Left renal cortex interstitium (tissue), 4 donors: Measurements from ENCODE around the gene SMR3B. TPM values are rescaled to one million over a fixed set of nuclear protein-coding genes. Genes with fewer than 3 reads are reported as not detected.

Experiments used
- DNase-seq, 4 donors: peaks; one replicate each; pipeline ENCODE4 v3.0.0-alpha.2; 2013; ENCODE audit warnings: low read depth in 4 of 4, low spot score in 2 of 4, missing footprints in 1 of 4
- polyA plus RNA-seq, 4 donors: library from polyadenylated mRNA; unstranded; fragments of 120-200 nt; gene quantifications; one replicate each; pipeline ENCODE4 v1.2.1, GENCODE V29; 2013; ENCODE audit not compliant: insufficient read length in 4 of 4

Gene SMR3B
- not detected for polyA plus RNA-seq

DNA sequence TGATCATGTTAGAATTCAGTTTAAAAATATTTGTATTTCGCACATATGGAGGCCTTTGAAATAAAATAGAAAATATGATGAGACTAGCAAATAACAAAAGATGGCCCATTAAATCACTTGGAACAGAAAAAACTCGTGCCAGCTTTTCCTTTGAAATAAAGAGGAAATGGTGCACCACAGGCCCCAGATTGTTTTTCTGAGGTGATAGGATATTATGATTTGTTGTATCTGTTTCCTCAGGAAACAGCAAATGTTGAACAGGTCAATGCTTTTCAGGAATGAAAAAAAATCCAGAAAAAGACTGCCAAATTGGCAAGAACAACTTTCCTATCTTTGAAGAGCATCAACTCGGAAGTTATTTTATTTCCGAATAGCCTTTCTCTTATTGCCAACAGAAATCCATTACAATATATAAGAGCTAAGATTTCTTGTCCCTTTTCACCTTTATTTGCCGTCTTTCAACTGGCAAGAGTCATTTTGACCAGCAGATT is at the start of gene SMR3B:
Gene SMR3B (plus strand): TSS at position 441 of the 491 bp plus-strand sequence. CDS start 1,380 bp downstream, outside the sequence.
- DNase-seq, result no peak

DNA sequence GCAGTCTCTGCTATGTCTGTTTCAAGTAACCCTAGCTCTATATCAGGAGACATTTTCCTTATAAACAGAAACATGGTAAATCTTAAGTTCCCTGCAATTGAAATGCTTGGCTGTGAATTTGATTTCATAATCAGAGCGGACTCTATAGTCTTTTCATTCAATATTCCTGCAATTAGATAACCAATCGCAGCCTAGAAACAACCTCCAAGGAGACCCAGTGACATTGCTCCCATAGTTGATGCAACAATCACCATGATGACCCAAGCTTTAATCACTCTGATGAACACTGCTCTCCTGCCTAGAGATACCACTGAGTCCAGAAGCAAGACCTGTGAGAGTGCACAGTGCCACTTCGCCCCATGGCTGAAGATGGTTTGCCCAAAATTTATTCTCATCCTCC is 48.2 kb upstream of the SMR3B start, which contains the start of gene CABS1:
Gene CABS1 (plus strand): TSS at position 301 of the 400 bp plus-strand sequence. CDS start 59 bp downstream, at position 360.
- DNase-seq, result no peak

DNA sequence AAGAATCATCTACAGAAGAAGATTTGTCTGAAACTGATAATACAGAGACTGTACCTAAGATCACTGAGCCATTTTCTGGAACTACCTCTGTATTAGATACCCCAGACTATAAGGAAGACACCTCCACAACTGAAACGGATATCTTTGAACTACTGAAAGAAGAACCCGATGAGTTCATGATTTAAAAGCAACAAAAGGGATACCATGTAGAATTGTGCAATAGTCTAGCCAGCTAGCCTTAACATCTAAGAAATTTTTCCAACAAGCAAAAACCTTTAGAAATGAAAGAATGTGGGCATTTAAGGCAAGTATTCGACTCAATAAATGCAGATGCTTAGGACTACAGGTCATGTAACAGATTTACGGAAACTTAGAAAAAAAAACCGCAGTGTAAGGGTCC is 46.9 kb upstream of the SMR3B start:
- no peak for DNase-seq

DNA sequence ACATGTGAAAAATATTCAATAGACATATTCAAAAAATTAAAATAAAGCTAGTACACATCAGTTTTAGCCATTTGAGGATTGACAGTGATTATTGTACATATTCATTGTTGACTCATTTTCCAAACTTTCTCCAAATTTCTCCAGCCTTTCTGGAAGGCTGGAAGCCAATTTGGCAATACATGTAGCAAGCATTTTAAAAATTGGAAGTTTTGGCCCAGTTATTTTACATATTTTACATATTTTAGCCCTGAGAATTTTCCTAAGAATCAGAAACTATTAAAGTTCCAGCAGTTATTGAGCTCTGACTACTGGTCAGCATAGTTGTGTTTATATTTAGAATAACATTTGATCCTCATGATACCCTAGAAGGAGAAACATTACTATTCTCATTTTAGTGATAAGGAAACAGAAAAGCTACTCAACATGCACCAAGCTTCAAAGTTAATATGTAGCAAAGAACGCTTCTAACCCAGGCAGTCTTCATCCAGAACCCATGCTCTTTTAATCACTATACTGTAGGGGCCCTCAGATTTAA is 45.0 kb upstream of the SMR3B start:
- no peak for DNase-seq

DNA sequence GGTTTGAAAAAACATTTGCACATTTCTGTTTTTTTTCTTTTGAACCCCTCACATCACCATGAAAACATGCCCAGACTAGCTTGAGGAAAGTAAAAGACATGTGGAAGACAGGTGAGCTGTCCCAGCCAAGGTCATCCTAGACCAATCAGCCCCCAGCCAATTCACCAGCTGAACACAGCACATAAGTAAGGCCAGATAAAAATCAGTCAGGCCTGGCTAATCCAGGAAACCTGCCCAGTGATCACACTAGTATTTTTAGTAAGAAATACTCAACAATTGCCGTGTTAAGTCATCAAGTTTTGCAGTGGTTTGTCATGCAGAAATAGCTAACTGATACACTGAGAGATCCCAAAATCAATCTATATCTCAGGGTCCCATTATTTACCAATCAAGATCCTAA is 26.7 kb upstream of the SMR3B start:
- no peak for DNase-seq

DNA sequence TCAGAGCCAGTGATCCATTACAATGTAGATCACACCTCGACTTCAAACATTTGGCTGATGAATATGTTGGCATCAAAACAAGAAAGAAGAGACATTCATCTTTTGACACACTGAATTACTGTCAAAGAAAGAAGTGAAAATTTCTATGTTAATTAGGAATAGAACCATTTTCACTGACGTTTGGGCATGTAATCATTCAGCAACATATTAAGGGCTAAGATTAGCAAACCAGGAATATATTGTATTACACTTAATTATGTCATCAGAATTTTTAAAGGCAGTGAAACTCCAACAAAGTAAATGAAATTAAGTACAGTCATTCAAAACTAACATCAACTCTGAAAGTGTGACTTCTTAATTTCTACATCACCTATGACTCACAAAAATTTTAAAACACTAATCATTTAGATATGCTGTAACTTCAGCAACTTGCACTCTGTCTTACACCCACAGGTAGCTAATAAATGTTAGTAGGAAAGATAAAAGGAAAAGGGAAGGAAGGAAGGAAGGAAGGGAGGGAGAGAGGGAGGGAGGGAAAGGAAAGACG is 23.7 kb upstream of the SMR3B start:
- DNase-seq, result no peak

DNA sequence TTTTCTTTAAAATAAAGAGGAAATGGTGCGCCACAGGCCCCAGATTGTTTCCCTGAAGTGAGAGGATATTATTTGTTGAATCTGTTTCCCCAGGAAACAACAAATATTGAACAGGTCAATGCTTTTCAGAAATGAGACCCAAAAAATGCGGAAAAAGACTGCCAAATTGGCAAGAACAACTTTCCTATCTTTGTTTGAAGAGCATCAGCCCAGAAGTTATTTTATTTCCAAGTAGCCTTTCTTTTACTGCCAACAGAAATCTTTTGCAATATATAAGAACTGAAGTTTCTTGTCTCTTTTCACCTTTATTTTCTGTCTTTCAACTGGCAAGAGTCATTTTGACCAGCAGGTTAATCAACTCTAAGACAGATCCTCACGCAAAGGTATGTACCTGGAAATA is 22.5 kb upstream of the SMR3B start, which contains the start of gene SMR3A:
Gene SMR3A (plus strand): TSS at position 301 of the 400 bp plus-strand sequence. CDS start 1,356 bp downstream, outside the sequence.
- DNase-seq, result no peak

DNA sequence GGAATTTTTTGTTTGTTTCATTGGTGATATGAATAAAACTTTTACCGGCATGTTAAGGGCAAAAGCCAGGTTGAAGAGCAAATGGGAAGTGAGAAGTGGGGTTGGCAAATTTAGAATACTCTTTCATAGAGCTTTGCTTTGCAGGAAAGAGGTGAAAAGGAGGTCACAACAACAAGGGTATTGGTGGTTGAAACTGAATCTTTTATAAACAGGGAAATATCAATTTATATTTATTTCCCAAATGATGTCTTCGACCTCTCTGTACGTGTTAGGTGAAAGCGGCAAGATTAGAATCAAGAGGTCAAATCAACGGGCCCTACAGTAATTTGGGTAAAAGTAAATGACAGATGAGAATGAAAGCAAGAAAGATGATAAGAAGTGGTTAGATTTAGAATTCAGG is 18.9 kb upstream of the SMR3B start:
- DNase-seq, result no peak

DNA sequence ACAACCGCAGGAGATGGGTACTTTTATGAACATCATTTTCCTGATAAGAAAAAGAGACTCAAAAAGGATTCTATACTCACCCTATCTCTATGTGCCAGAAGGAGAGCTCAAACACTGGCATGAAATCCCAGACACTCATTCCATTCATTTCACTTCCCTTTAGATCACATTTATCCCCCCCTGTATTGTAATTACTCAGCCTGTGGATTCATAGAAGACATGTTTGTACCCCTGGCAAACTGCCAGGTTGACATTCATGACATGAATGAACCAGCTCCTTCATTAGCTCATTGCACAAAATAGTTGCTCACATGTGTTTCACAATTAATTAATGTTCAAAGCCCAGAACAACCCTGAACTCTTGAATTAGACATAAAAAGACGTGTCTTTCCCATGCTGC is 17.5 kb upstream of the SMR3B start:
- no peak for DNase-seq

DNA sequence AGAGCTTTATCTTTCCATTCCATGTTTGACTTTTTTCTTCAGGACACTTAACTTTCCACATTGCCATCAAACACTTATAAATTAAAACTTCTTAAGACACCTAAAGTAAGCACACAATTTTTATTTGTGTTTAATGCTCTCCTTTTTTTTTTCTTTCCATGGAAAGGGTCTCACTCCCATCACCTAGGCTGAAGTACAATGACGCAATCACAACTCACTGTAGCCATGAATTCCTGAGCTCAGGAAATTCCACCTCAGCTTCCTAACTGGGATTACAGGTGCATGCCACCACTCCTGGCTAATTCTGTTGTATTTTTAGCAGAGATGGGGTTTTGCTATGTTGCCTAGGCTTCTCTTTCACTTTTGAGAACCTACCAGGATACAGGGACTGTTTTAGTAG is 15.1 kb upstream of the SMR3B start:
- no peak for DNase-seq

DNA sequence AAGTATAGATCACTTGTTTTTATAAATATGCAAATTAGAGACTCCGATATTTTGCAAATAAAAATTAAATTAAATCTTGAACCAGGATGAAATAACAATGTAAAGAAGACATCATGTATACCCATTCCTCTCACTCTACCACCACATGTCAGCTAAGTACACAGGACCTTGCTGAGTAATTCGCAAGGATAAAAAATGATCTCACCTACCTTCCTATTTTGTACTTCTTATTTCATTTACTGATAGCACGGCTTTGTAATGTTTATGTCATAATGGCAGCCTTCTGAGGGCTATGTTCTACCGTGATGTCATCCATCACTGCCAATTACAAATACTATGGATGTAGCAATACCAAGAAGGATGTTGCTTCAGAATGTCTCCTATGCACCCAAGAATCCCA is 10.9 kb upstream of the SMR3B start:
- no peak for DNase-seq

DNA sequence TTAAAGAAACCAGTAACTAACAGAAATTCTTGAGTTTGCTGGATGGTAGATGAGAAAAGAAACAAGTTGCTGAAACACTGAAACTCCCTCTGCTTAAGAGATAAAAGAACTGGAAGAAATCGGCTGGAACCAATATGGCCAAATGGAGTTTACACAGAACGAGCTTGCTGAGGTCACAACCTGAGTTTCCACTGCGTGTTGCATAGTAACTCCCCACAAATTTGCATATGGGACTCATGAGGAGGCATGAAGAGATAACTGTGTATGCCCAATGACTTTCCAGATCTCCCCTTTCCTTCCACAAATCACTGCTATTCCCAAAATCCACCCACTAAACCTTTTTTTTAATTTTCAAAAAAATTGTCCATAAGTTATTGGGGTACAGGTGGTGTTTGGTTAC is 10.2 kb upstream of the SMR3B start:
- no peak for DNase-seq

DNA sequence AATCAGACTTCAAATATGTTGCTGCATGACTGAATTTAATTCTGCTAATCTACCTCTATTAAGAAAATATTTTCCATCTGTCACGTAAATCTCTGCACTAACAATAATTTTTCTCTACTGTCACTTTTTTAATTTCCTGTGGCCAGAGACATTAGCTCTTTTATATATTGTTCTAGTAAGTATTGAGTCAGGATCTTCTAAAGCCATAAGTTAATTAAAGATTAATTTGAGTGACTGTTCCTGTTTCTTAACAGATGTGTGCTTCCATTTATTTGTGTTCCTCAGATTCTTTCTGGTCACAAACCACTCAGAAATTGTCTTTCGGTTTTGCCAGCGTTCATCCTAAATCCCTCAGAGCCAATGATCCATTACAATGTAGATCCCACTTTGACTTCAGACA is 2.4 kb upstream of the SMR3B start:
- DNase-seq, result no peak

DNA sequence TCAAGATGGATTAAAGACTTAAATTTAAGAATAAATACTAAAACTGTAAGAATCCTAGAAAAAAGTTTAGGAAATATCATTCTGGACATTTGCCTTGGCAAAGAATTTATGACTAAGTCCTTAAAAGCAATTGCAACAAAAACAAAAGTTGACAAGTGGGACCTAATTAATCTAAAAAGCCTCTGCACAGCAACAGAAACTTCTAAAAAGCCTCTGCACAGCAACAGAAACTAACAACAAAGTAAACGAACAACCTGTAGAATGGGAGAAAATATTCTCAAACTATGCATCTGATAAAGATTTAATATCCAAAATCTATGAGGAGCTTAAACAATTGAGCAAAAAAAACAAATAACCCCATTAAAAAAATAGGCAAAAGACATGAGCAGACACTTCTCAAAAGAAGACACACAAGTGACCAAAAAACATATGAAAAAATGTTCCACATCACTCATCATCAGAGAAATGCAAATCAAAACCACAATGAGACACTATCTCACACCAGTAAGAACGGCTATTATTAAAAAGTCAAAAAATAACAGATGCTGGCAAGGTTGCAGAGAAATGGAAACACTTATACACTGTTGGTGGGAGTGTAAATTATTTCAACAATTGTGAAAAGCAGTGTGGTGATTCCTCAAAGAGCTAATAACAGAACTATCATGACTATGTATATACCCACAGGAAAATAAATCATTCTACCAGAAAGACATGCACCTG is 9.3 kb downstream of the SMR3B start:
- DNase-seq, result no peak

DNA sequence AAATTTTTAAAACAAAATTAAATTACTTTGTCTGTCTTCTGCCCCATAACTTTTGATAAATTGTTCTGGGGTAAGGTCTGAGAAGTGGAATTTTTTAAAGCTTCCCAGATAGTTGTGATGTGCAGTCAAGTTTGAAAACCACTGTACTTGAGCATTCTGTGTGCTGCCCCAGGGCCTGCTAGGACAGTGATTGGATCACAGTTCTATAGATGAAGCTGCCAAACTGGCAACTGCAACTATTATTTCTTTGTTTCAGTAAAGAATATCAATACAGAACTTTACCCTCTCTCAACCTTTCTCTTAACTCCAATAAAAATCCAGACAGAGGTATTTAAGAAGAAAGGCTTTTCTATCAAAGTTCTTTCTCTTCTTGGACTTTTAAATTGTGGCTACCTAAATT is 14.6 kb downstream of the SMR3B start, which contains the start of gene OPRPN:
Gene OPRPN (plus strand): TSS at position 361 of the 400 bp plus-strand sequence. CDS start 1,346 bp downstream, outside the sequence.
- DNase-seq, result no peak

DNA sequence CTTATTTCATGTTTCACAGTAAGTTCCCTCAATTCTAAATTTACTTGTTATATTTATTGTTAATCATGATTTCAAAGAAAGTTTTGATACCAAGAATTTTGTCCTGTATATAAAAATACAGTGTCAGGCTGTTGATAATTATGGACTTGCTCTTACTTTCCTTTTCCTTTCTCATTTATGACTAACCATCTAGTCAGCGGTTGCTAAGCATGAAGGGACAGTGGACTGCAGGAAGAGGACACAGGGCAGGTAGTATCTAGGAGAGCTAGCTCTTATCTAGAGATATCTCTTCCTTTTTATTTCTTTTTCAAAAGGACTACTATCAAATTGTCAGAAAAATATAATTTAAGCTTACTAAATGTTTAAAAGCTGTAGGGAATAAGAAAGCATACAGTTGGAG is 16.4 kb downstream of the SMR3B start:
- DNase-seq, result no peak

DNA sequence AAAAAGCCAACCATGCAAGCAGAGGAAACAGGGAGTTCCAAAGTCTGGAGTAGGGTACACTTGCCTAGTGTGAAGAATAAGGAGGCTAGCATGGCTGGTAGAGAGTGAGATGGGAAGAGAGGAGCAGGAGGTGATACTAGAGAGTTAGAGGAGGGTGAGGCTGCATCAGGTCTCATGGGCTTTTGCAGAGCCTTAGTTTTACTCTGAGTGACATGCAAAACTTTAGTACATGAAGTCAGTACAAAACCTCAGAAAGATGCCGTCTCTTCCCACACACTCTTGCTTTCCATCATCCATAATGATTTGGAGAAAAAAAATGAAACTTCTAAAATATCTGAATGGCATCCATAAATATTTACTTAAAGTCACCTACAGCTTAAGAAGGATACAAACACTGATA is 19.8 kb downstream of the SMR3B start:
- no peak for DNase-seq

DNA sequence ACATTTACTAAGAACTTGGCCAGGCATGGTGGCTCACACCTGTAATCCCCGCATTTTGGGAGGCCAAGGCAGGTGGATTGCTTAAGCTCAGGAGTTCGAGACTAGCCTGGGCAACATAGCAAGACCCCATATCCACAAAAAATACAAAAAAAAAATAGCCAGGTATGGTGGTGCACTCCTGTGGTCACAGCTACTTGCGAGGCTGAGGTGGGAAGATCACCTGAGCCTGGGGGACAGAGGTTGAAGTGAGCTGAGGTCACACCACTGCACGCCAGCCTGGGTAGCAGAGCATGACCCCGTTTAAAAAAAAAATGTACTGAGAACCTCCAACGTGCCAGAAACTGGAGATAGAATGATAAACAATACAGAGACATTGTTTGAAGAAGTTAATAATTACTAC is 22.8 kb downstream of the SMR3B start:
- no peak for DNase-seq

DNA sequence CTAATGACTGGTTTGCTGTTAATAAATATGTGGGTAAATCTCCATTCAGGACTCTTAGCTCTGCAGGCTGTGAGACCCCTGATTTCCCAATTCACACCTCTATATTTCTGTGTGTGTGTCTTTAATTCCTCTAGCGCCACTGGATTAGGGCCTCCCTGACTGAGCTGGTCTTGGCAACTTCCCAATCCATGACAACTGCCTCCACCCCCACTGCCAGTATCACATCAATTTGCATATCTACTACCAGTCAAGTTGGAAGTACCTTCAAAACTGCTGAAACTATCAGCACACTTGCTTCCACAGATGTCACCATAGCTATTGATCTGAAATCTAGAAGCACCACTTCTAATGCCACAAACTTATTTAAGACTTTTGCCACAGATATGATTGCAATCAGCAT is 42.4 kb downstream of the SMR3B start:
- DNase-seq, result no peak

DNA sequence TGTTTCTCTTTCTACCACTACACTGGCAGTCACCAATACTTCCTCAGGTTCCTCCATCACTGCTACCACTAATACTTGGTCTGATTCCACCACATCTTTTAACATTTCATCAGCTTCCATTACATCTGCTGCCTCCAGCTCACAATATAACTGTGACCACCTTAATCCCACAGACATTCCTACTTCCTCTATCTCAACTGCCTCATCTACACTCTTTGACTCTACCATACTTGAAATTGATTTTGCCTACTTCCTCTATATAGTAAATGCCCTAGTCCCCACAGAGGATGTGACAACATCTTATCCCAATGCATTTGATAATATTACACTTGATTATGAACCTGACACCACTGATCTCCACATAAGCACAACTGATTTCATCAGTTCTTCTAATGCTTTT is 43.9 kb downstream of the SMR3B start:
- no peak for DNase-seq

DNA sequence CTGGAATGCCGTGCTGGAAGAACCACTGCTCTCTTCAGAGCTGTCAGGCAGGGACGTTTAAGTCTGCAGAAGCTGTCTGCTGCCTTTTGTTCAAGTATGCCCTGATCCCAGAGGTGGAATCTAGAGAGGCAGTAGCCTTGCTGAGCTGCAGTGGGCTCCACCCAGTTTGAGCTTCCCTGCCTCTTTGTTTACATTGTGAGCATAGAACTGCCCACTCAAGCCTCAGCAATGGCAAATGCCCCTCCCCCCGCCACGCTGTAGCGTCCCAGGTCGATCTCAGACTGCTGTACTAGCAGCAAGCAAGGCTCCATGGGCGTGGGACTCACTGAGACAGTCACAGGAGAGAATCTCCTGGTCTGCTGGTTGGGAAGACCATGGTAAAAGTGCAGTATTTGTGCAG is 54.3 kb downstream of the SMR3B start:
- no peak for DNase-seq
